ENCODE data around the gene HAND2. TPM values are rescaled to one million over a fixed set of nuclear protein-coding genes. Genes with fewer than 3 reads are reported as not detected.

Gene HAND2
- total RNA-seq, 1 experiment from 2014 or later: not detected

GRCh38 chr4:173536808-173537429, 6.9 kb upstream of the HAND2 start:
- DNase-seq (ENCODE audit: low spot score): peak; percentile 24

GRCh38 chr4:173535957-173536356, 5.9 kb upstream of the HAND2 start:
- DNase-seq (ENCODE audit: low spot score): no peak

GRCh38 chr4:173535165-173535902, 5.3 kb upstream of the HAND2 start:
- no peak for DNase-seq (ENCODE audit: low spot score)

GRCh38 chr4:173534434-173534833, 4.4 kb upstream of the HAND2 start:
- no peak for DNase-seq (ENCODE audit: low spot score)

GRCh38 chr4:173532725-173533511, 2.9 kb upstream of the HAND2 start:
- no peak for DNase-seq (ENCODE audit: low spot score)

GRCh38 chr4:173531086-173531965, 1.3 kb upstream of the HAND2 start:
- DNase-seq (ENCODE audit: low spot score): no peak

- no peak for DNase-seq (ENCODE audit: low spot score)
Observed at GRCh38 chr4:173530326-173531085, 477 bp upstream of the HAND2 start.

- DNase-seq (ENCODE audit: low spot score): no peak
Observed at GRCh38 chr4:173528378-173529321, 1.4 kb downstream of the HAND2 start.

GRCh38 chr4:173527103-173527891, 2.7 kb downstream of the HAND2 start:
- DNase-seq (ENCODE audit: low spot score): no peak

GRCh38 chr4:173526724-173527102, 3.3 kb downstream of the HAND2 start:
- DNase-seq (ENCODE audit: low spot score): no peak

- no peak for DNase-seq (ENCODE audit: low spot score)
Observed at GRCh38 chr4:173526027-173526482, 4.0 kb downstream of the HAND2 start.

GRCh38 chr4:173525118-173526011, 4.7 kb downstream of the HAND2 start:
- DNase-seq (ENCODE audit: low spot score): no peak

GRCh38 chr4:173524218-173525117, 5.6 kb downstream of the HAND2 start:
- no peak for DNase-seq (ENCODE audit: low spot score)

GRCh38 chr4:173522951-173523395, 7.1 kb downstream of the HAND2 start:
- DNase-seq (ENCODE audit: low spot score): no peak

- DNase-seq (ENCODE audit: low spot score): no peak
Observed at GRCh38 chr4:173522160-173522950, 7.7 kb downstream of the HAND2 start.

Measured in HT-29 (cell line).